ENCODE data around the gene PTK6.

GRCh38 chr20:63486300-63486855 lies 50.8 kb downstream of the PTK6 start:
- no peak for TF ChIP-seq EZH2 (IDR thresholded peaks at IDR 0.05; ENCODE audit: low read length, missing control alignments)
- TF ChIP-seq, protein P1, sequence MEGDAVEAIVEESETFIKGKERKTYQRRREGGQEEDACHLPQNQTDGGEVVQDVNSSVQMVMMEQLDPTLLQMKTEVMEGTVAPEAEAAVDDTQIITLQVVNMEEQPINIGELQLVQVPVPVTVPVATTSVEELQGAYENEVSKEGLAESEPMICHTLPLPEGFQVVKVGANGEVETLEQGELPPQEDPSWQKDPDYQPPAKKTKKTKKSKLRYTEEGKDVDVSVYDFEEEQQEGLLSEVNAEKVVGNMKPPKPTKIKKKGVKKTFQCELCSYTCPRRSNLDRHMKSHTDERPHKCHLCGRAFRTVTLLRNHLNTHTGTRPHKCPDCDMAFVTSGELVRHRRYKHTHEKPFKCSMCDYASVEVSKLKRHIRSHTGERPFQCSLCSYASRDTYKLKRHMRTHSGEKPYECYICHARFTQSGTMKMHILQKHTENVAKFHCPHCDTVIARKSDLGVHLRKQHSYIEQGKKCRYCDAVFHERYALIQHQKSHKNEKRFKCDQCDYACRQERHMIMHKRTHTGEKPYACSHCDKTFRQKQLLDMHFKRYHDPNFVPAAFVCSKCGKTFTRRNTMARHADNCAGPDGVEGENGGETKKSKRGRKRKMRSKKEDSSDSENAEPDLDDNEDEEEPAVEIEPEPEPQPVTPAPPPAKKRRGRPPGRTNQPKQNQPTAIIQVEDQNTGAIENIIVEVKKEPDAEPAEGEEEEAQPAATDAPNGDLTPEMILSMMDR (conservative IDR thresholded peaks at IDR 0.05 in 1 of 2, IDR thresholded peaks at IDR 0.05 in 1 of 2; ENCODE audit: low read depth in 1 of 2, low read length in 2 of 2) = no peak

Data from fibroblast of lung (primary cell).